HG03378 (cell line): ENCODE data around the gene ITGAE.
"Not testable (repeated sequence)": the region's sequence is repeated elsewhere in the genome, so short reads cannot be mapped to it uniquely, and the experiment has no call there.

Experiments used
- ATAC-seq: cut with Tn5 transposase; IDR thresholded peaks from one replicate; pipeline ENCODE4 v1.9.1; 2021; ENCODE audit warnings: mild to moderate bottlenecking, moderate library complexity; ENCODE audit not compliant: unreplicated experiment

Gene ITGAE

GRCh38 chr17:3761918-3762380 lies 39.0 kb downstream of the ITGAE start:
- no peak for ATAC-seq

- no peak for ATAC-seq
These were observed 39.7 kb downstream of the ITGAE start for GRCh38 chr17:3761036-3761917.

GRCh38 chr17:3759597-3760216 lies 41.3 kb downstream of the ITGAE start:
- no peak for ATAC-seq

- no peak for ATAC-seq
These were observed 45.5 kb downstream of the ITGAE start for GRCh38 chr17:3755335-3756030.

- no peak for ATAC-seq
These were observed 46.3 kb downstream of the ITGAE start for GRCh38 chr17:3754458-3755334.

GRCh38 chr17:3754066-3754457 lies 46.9 kb downstream of the ITGAE start:
- no peak for ATAC-seq

- ATAC-seq, result no peak
These were observed 47.4 kb downstream of the ITGAE start for GRCh38 chr17:3753624-3754023.

- no peak for ATAC-seq
These were observed 49.2 kb downstream of the ITGAE start for GRCh38 chr17:3751836-3752235.

- ATAC-seq, result no peak
These were observed 50.1 kb downstream of the ITGAE start for GRCh38 chr17:3750926-3751325.

GRCh38 chr17:3750296-3750695 lies 50.7 kb downstream of the ITGAE start:
- no peak for ATAC-seq

- ATAC-seq, result no peak
These were observed 52.4 kb downstream of the ITGAE start for GRCh38 chr17:3748576-3748975.

GRCh38 chr17:3747805-3748204 lies 53.2 kb downstream of the ITGAE start:
- ATAC-seq, result no peak

GRCh38 chr17:3745071-3745470 lies 55.9 kb downstream of the ITGAE start:
- no peak for ATAC-seq

- ATAC-seq, result no peak
These were observed 57.0 kb downstream of the ITGAE start for GRCh38 chr17:3744014-3744413.

GRCh38 chr17:3740611-3741073 lies 60.3 kb downstream of the ITGAE start:
- ATAC-seq, result no peak

GRCh38 chr17:3739422-3740124 lies 61.4 kb downstream of the ITGAE start:
- no peak for ATAC-seq

GRCh38 chr17:3738562-3739295 lies 62.3 kb downstream of the ITGAE start:
- ATAC-seq, result no peak

- ATAC-seq, result no peak
These were observed 65.5 kb downstream of the ITGAE start for GRCh38 chr17:3735515-3735914.

GRCh38 chr17:3734911-3735276 lies 66.1 kb downstream of the ITGAE start:
- ATAC-seq, result not testable (repeated sequence)
